ENCODE results near the gene ATF7IP.

ATF7IP gene

DNA sequence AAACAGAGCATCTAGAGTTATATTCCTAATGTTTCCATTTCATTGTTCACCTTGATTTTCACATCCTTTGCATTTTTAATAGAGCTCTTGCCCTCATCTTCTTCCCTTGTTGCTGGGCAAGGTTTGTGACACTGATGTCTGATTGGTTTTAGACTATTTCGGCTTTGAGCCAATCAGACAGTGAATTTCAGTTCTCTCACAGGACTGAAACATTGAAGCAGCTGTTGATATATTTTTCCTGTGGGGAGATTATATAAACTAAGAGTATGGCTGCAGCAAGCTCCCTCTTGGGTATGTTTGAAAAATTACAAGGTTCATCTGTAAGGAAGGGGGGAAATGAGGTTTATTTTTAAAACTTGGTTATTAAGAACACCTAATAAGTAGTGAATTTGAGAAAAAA is 51.2 kb downstream of the ATF7IP start:
- TF ChIP-seq, protein P1, sequence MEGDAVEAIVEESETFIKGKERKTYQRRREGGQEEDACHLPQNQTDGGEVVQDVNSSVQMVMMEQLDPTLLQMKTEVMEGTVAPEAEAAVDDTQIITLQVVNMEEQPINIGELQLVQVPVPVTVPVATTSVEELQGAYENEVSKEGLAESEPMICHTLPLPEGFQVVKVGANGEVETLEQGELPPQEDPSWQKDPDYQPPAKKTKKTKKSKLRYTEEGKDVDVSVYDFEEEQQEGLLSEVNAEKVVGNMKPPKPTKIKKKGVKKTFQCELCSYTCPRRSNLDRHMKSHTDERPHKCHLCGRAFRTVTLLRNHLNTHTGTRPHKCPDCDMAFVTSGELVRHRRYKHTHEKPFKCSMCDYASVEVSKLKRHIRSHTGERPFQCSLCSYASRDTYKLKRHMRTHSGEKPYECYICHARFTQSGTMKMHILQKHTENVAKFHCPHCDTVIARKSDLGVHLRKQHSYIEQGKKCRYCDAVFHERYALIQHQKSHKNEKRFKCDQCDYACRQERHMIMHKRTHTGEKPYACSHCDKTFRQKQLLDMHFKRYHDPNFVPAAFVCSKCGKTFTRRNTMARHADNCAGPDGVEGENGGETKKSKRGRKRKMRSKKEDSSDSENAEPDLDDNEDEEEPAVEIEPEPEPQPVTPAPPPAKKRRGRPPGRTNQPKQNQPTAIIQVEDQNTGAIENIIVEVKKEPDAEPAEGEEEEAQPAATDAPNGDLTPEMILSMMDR (IDR thresholded peaks at IDR 0.05; ENCODE audit: insufficient read depth, missing control alignments) = no peak
- DNase-seq (ENCODE audit: insufficient read length, low spot score) = no peak
- no peak for FAIRE-seq

DNA sequence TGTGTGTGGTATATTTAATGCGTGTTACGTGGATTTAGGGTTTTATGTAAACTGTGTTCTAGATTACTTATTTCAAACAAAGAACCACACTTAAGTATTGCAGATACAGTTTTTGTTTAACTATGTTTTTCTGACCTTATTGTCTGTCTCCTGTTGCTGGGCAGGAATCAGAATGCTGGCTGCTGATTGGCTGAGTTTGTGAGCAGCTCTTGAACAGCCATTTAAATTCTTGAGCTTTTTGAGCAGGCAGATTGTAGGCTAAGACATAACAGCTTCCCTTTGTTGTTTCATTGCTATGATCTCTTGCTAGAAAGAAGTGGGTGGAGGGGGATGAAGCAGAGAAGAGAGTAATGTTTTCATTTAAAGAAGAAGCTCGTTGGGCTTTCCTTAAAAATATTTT is 52.2 kb downstream of the ATF7IP start:
- no peak for DNase-seq (ENCODE audit: insufficient read length, low spot score)
- TF ChIP-seq, protein P1 (IDR thresholded peaks at IDR 0.05; ENCODE audit: insufficient read depth, missing control alignments) = no peak
- peak; percentile 93 for FAIRE-seq

DNA sequence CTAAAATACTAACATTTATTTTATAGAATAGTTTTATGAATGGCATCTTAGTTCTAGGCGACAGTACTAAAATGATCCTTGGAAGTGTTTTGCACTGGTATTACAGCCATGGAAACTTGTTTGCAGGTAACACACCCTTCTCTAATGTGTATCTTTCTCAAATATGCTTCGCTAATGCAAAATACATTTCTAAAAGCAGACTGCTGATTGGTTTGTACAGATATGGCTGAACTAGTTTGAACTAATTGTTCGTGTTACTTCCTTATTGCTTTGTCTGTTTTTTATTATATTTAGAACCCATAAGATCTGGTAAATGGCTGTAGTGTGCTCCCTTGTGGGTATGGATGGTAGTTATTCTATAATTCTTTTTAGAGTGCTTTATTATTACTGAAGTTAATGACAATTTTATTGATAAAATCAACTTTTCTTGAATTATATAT is 53.0 kb downstream of the ATF7IP start:
- DNase-seq (ENCODE audit: insufficient read length, low spot score) (no peak), FAIRE-seq (peak; percentile 32)
- TF ChIP-seq, protein P1 (IDR thresholded peaks at IDR 0.05; ENCODE audit: insufficient read depth, missing control alignments) = no peak

DNA sequence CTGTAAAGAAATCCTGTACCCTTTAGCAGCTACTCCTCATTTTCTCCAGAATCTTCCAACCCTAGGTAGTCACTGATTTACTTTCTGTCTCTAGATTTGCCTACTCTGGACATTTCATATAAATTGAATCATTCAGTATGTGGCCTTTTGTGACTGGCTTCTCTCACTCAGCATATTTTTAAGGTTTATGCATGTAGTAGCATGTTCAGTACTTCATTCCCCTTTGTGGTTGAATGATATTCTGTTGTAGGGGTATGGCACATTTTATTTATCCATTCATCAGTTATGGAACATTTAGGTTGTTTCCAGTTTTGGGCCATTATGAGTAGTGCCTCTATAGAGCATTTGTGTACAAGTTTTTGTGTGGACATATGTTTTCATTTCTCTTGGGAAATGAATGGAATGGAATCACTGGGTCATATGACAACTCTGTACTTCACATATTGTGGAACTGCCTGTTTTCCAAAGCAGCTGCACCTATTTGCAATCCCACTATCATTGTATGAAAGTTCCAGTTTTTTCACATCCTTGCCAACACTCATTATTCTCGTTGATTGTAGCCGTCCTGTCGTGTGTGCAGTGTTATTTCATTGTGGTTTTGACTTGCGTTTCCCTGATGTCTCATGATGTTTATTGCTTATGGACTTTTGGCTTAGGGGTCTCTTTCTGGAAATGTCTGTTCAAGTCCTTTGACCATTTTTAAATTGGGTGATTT is 57.2 kb downstream of the ATF7IP start:
- TF ChIP-seq, protein P1 (IDR thresholded peaks at IDR 0.05; ENCODE audit: insufficient read depth, missing control alignments) = no peak
- FAIRE-seq (peak; percentile 41), DNase-seq (ENCODE audit: insufficient read length, low spot score) (no peak)

DNA sequence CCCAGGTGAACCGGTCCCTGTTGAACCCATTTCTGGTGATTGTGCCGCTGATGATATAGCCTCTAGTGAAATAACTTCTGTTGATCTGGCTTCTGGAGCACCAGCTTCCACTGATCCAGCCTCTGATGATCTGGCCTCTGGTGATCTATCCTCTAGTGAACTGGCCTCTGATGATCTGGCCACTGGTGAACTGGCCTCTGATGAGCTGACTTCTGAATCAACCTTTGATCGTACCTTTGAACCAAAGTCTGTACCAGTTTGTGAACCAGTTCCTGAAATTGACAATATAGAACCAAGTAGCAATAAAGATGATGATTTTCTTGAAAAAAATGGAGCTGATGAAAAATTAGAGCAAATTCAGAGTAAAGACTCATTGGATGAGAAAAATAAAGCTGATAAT is 59.1 kb downstream of the ATF7IP start:
- FAIRE-seq (no peak), DNase-seq (ENCODE audit: insufficient read length, low spot score) (no peak)
- TF ChIP-seq, protein P1 (IDR thresholded peaks at IDR 0.05; ENCODE audit: insufficient read depth, missing control alignments) = no peak

DNA sequence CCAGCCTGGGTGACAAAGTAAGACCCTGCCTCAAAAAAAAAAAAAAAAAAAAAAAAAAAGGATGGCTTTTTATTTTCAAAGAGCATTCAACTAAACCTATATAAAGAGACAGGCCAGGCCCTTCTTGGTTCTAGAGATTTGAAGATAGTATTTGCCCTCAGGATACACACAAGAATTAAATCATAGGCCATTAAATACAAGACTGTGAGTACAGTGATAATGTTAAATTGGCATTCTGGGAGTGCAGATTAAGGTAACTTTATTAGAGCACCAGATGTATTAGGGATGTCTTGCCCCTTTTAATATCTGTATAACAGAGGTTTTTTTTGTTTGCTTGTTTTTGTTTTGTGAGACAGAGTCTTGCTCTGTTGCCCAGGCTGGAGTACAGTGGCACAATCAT is 61.3 kb downstream of the ATF7IP start:
- FAIRE-seq = no peak
- TF ChIP-seq, protein P1 (IDR thresholded peaks at IDR 0.05; ENCODE audit: insufficient read depth, missing control alignments) = no peak
- no peak for DNase-seq (ENCODE audit: insufficient read length, low spot score)

DNA sequence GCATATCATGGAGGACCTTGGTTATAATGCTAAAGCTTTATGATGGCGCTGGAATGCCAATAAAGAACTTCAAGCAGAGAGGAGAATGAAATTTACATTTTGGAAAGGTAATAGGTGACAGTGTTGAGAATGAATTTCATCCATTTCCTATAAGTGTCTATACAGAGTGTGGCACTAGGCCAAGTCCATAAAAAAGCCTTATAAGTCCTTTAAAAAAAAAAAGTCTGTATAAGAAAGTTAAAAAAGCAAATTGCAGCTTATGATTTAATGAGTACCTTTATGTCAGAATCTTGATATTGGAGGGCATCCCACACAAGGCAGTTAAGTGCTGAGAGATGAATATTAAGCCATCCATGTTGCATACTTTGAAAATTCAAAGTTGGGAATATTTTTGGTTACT is 62.4 kb downstream of the ATF7IP start:
- TF ChIP-seq, protein P1 (IDR thresholded peaks at IDR 0.05; ENCODE audit: insufficient read depth, missing control alignments) = no peak
- FAIRE-seq (no peak), DNase-seq (ENCODE audit: insufficient read length, low spot score) (no peak)

Measured in D721Med (cell line).